HepG2 (cell line): Measurements from ENCODE around the gene DHCR7. TPM values are rescaled to one million over a fixed set of nuclear protein-coding genes. Genes with fewer than 3 reads are reported as not detected.

Experiments used
- ATAC-seq: fragments of 200-7000 bp; cut with Tn5 transposase; 3 replicates; pipeline ENCODE4 v1.9.1; 2020; ENCODE audit warnings: mild to moderate bottlenecking, moderate library complexity
- BruUV-seq: library from RNA; stranded (reverse); fragments of 400-500 nt; replicated peaks from 2 replicates; lab custom pipeline; 2021; lab: Mats Ljungman, UMichigan
- CTCF ChIA-PET: fragments of 300-600 bp; formaldehyde crosslinking; extraction: SDS; loops from one replicate; lab custom pipeline; 2021; ENCODE audit warnings: low total read pairs, inconsistent platforms, low intra/inter-chr PET ratio; lab: Yijun Ruan, JAX
- POLR2A ChIA-PET: fragments of 350-600 bp; sonication (Branson Sonifier 250); formaldehyde crosslinking; loops from one replicate; lab custom pipeline; 2020; ENCODE audit warnings: antibody characterized with exemption, inconsistent platforms; lab: Yijun Ruan, JAX
- DNase-seq: peaks from one replicate; pipeline ENCODE4 v3.0.0-alpha.2; 2015; ENCODE audit warnings: low spot score
- FAIRE-seq: peaks from 3 replicates; lab custom pipeline; 2011; peaks lifted over from hg19 to GRCh38; lab: Jason Lieb, UNC
- H2AFZ ChIP-seq: one replicate; pipeline ENCODE4 v1.6.1; 2011; ENCODE audit warnings: low read length, inconsistent platforms
- H3K27ac ChIP-seq: fragments of 300-600 bp; 3 replicates; pipeline ENCODE4 v1.8.0; 2011; ENCODE audit warnings: mixed run types, mild to moderate bottlenecking, mixed read lengths, low read length, inconsistent platforms; ENCODE audit not compliant: insufficient read depth; ENCODE audit errors: extremely low read length
- H3K27me3 ChIP-seq, 2 experiments: fragments of 200-600 bp in 1 of 2; 2 replicates in 1 of 2; 3 replicates in 1 of 2; pipeline versions ENCODE4 v1.6.0 to v1.8.0; 2011; ENCODE audit warnings: low read length in 2 of 2, mild to moderate bottlenecking in 2 of 2, moderate library complexity in 2 of 2, inconsistent platforms in 1 of 2; ENCODE audit not compliant: insufficient read depth in 2 of 2, control insufficient read depth in 1 of 2
- H3K36me3 ChIP-seq, 2 experiments: fragments of 200-600 bp in 1 of 2; replicated peaks in 1 of 2; 2 replicates in 1 of 2; 3 replicates in 1 of 2; pipeline versions ENCODE4 v1.5.1 to v1.8.0; 2011; ENCODE audit warnings: low read length in 2 of 2, inconsistent platforms in 1 of 2; ENCODE audit not compliant: insufficient read depth in 2 of 2, control insufficient read depth in 1 of 2
- H3K4me1 ChIP-seq: 2 replicates; pipeline ENCODE4 v1.5.1; 2012; ENCODE audit warnings: low read length, inconsistent platforms; ENCODE audit not compliant: insufficient read depth
- H3K4me2 ChIP-seq: 2 replicates; pipeline ENCODE4 v1.6.0; 2011; ENCODE audit warnings: low read depth, low read length, inconsistent platforms
- H3K4me3 ChIP-seq, 3 experiments: fragments of 200-600 bp in 1 of 3; sonication (generic), shearing (Covaris generic) in 1 of 3; replicated peaks in 1 of 3; 2 replicates each; pipeline ENCODE4 v1.5.1; 2011 to 2016; ENCODE audit warnings: low read length in 3 of 3, inconsistent platforms in 2 of 3, low read depth in 2 of 3, mild to moderate bottlenecking in 2 of 3, control low read depth in 1 of 3, mixed read lengths in 1 of 3; ENCODE audit not compliant: insufficient read depth in 1 of 3
- H3K79me2 ChIP-seq: one replicate; pipeline ENCODE4 v1.6.1; 2011; ENCODE audit warnings: low read length, inconsistent platforms; ENCODE audit not compliant: insufficient read depth
- H3K9ac ChIP-seq: 2 replicates; pipeline ENCODE4 v1.6.0; 2011; ENCODE audit warnings: mild to moderate bottlenecking, low read depth, low read length, inconsistent platforms; ENCODE audit not compliant: insufficient read depth
- H3K9me3 ChIP-seq: 2 replicates; pipeline ENCODE4 v1.5.1; 2012; ENCODE audit warnings: mild to moderate bottlenecking, low read length
- H4K20me1 ChIP-seq: 2 replicates; pipeline ENCODE4 v1.6.0; 2011; ENCODE audit warnings: inconsistent platforms, mild to moderate bottlenecking, low read length, moderate library complexity; ENCODE audit not compliant: insufficient read depth
- ATAD3A ChIP-seq: sonication (generic); formaldehyde crosslinking; IDR thresholded peaks from 2 replicates; pipeline ENCODE4 v1.4.0; 2020; ENCODE audit warnings: missing genetic modification reagents
- HBP1 ChIP-seq: IDR thresholded peaks from 2 replicates; pipeline ENCODE4 v1.6.1; 2016; ENCODE audit warnings: low read depth, control low read depth
- RBFOX2 ChIP-seq: fragments of 200-400 bp; formaldehyde crosslinking; IDR thresholded peaks from 2 replicates; pipeline ENCODE4 v1.6.1; 2017; ENCODE audit warnings: low read depth, mild to moderate bottlenecking, low read length
- THAP8 ChIP-seq: sonication (generic); formaldehyde crosslinking; IDR thresholded peaks from 2 replicates; pipeline ENCODE4 v1.5.1; 2020; ENCODE audit warnings: missing genetic modification reagents, mild to moderate bottlenecking, borderline replicate concordance
- YY1 ChIP-seq: IDR thresholded peaks from 2 replicates; pipeline ENCODE4 v1.6.1; 2011; ENCODE audit warnings: low read length, low read depth, moderate library complexity, mild to moderate bottlenecking; ENCODE audit not compliant: insufficient read depth, insufficient replicate concordance
- ZEB1 ChIP-seq: IDR thresholded peaks from 2 replicates; pipeline ENCODE4 v1.6.1; 2012; ENCODE audit warnings: mild to moderate bottlenecking, low read depth, inconsistent platforms; ENCODE audit not compliant: insufficient replicate concordance
- WGBS: methylation state at CpG from one replicate; pipeline ENCODE4 v1.1.6; 2017; ENCODE audit warnings: low lambda C conversion rate; 5-methylcytosine and 5-hydroxymethylcytosine counted together
- in situ Hi-C: cut with HindIII; loops from 2 replicates; pipeline ENCODE4 v1.10.0; 2017; ENCODE audit warnings: low pct_unique_long_range_greater_than_20kb; ENCODE audit not compliant: extremely low pct_ligation_motif_present
- intact Hi-C: fragments of 100-400 bp; cut with micrococcal nuclease; formaldehyde crosslinking; loops from one replicate; pipeline ENCODE4 v1.10.0; 2022; ENCODE audit not compliant: unreplicated experiment
- polyA plus RNA-seq, 8 experiments: library from polyadenylated mRNA; depleted of rRNA in 3 of 8; stranded (reverse) in 7 of 8; unstranded in 1 of 8; fragments of >200 nt; fragmentation: Illumina TruSeq in 4 of 8; extraction: Trizol in 4 of 8; gene quantifications; 2 replicates each; pipeline versions ENCODE4 v1.2.1 to v1.2.3, GENCODE V29; 2011 to 2016; ENCODE audit warnings: low read depth in 4 of 8, missing spikeins in 1 of 8, mixed read lengths in 1 of 8; ENCODE audit not compliant: insufficient read depth in 1 of 8
- total RNA-seq, 5 experiments: library from RNA; depleted of rRNA; stranded (reverse); fragments of >200 nt; fragmentation: Illumina TruSeq; extraction: Trizol; gene quantifications; 2 replicates each; pipeline ENCODE4 v1.2.3, GENCODE V29; 2016; ENCODE audit warnings: low read depth in 1 of 5

Gene DHCR7
- total and polyA plus RNA-seq, 2 of the 13 experiments (the other 11 are each of a cell fraction or from before 2014, with no cell fraction given): 96.0 to 143 TPM

- no peak overlapping the region for H3K27ac ChIP-seq
- FAIRE-seq (no peak), DNase-seq (no peak), ATAC-seq (no peak)
- no peak overlapping the region for H3K4me3 ChIP-seq
- no peak overlapping the region for H2AFZ ChIP-seq
- intact Hi-C loops (no loop called here), in situ Hi-C loops (no loop called here)
- peaks cover 37% of the 10 kb centered on the region; the same call in 1 of the 2 replicates for H4K20me1 ChIP-seq
- H3K36me3 ChIP-seq: peaks cover 38 to 76% of the 10 kb centered on the region in 2 experiments
- no peaks in the 10 kb centered on the region for H3K79me2 ChIP-seq
- BruUV-seq: no TSS peak
- CTCF ChIA-PET: no interaction called here
- TF ChIP-seq ZEB1 (no peak), HBP1 (CRISPR knock-in tag) (no peak), ATAD3A (CRISPR knock-in tag) (no peak), THAP8 (CRISPR knock-in tag) (no peak)
- H3K4me2 ChIP-seq: no peak overlapping the region
- 97% methylated on average over 19 of the region's 19 CpGs for WGBS
- no peaks in the 10 kb centered on the region for H3K9me3 ChIP-seq
- POLR2A ChIA-PET: interaction anchor here (1.4 kb wide), 1 partner anchor 10 kb away, joined by 3 read pairs; the partner anchor contains the start of gene DHCR7
- no peak overlapping the region for H3K9ac ChIP-seq
- peaks cover 11% of the 10 kb centered on the region for H3K4me1 ChIP-seq
- H3K27me3 ChIP-seq: no peaks in the 10 kb centered on the region
Observed at GRCh38 chr11:71438650-71439049, 9.5 kb downstream of the DHCR7 start.

- Histone ChIP-seq H3K4me1 (peaks cover 19% of the 10 kb centered on the region), H3K9ac (no peak overlapping the region), H3K27me3 (no peaks in the 10 kb centered on the region), H3K4me3 (no peak overlapping the region), H3K9me3 (no peaks in the 10 kb centered on the region), H3K4me2 (no peak overlapping the region), H4K20me1 (peaks cover 33% of the 10 kb centered on the region; the same call in 1 of the 2 replicates), H3K79me2 (no peaks in the 10 kb centered on the region), H3K27ac (no peak overlapping the region), H3K36me3 (peaks cover 32 to 68% of the 10 kb centered on the region in 2 experiments)
- FAIRE-seq (no peak), DNase-seq (no peak), ATAC-seq (no peak)
- ChIA-PET CTCF (no interaction called here), POLR2A (interaction anchor here (0.6 to 1.4 kb wide), 2 partner anchors 10 to 15 kb away, joined by 3 read pairs; partner anchors contain the start of genes DHCR7 and NADSYN1)
- WGBS: 98% methylated on average over 7 of the region's 13 CpGs
- in situ Hi-C loops: no loop called here
- no TSS peak for BruUV-seq
- TF ChIP-seq YY1 (no peak), RBFOX2 (peak; percentile 41; the same call in 1 of the 2 replicates)
- TF ChIP-seq, all 625 proteins: peak for 1
- intact Hi-C loops: no loop called here
- H2AFZ ChIP-seq: no peak overlapping the region
Observed at GRCh38 chr11:71437879-71438278, 10.3 kb downstream of the DHCR7 start.
